NCI-H187 (cell line): ENCODE measurements around the gene SDC3.

ENCODE experiments used
- DNase-seq, 2 experiments: peaks; one replicate each; lab custom pipeline; 2025; lab: John Stamatoyannopoulos, UW

SDC3 gene

DNA sequence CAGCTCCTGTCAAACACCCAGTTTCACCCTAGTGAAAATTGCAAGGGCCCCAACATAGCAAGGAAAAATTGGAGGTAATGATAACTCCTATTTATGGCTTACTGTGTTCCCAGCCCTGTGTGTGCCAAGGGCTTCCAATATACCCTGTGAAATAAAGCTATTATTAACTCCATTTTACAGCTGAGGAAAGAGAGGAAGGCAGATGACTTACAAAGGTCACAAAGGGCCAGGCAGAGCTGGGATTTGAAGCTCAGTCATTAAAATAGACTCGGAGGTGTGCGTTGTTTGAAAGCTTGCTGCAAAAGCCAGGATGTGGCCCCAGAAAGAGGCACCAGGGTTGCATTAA is 20.2 kb upstream of the SDC3 start:
- DNase-seq, result no peak

- no peak for DNase-seq
These were observed 19.6 kb upstream of the SDC3 start for GRCh38 chr1:30928171-30928570.

DNA sequence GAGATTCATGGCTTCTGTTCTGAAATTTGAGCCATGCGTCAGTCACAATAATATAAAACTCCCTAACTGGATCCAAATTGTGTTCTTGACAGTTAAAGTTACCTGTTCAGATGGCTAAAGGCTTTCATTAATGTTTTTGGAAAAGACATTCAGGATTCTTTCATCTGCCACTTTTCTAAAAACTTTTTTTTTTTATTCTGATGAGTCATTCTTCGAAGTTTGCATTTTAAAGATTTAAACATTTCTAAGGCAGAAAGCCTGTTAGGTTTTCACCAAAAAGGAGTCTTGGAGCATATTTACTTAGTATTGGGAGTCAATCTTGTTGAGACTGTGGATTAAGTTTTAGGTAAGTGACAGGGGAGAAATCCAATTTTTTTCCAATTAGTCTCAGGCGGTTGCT is 18.9 kb upstream of the SDC3 start:
- no peak for DNase-seq

GRCh38 chr1:30923597-30923996 is 15.0 kb upstream of the SDC3 start:
- DNase-seq, result no peak

DNA sequence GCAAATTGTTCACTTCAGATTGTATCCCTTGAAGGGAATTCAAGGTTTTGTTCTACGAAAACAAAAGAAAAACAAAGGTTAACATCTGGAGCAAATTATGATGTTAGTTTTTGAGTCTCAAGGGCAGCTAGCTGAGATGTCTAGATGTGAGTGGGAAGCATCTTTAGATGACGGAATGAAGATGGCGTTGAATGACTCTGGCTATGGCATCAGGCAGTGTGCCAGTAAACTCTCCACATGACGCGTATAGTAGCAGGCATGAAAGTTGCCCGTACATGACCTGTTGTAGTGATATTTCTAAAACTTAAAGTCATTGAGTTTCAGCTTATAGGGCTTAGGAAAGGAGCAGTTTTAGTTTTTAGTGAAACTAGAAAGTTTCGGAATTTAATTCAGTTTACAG is 12.3 kb upstream of the SDC3 start:
- no peak for DNase-seq

GRCh38 chr1:30919025-30919881 is 10.7 kb upstream of the SDC3 start:
- DNase-seq, result no peak

DNA sequence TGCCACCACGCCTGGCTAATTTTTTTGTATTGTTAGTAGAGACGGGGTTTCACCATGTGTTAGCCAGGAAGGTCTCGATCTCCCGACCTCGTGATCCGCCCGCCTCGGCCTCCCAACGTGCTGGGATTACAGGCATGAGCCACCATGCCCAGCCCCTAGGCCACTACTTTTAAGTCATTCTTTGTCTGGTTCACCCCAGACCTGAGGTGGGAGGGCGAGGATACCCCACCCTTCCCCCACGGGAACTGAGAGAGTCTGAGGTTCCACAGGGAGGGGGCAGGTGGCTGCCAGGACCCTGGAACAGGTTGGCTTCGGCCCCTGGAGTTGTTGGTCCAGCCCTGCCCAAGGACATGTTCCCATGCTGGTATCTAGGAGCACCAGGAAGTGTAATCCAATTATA is 7.7 kb upstream of the SDC3 start:
- DNase-seq, result no peak

- no peak for DNase-seq
These were observed 7.1 kb upstream of the SDC3 start for GRCh38 chr1:30915491-30916230.

GRCh38 chr1:30914931-30915330 is 6.4 kb upstream of the SDC3 start:
- DNase-seq, result no peak

DNA sequence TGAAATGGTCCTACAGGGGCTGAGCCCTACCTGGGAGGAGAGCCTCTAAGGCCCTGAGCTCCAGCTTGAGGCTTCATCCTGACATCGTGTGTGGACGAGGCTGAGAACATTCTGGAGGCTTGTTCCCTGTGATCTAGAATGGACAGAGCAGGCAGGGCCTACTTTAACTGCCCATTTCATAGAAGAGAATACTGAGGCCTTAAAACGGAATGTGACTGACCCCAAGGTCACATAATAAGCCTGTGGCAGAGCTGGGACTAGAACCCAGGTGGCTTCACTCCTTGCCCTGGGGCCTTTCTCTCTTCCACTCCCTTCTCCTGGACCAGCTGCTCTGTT is 6.0 kb upstream of the SDC3 start:
- no peak for DNase-seq

DNA sequence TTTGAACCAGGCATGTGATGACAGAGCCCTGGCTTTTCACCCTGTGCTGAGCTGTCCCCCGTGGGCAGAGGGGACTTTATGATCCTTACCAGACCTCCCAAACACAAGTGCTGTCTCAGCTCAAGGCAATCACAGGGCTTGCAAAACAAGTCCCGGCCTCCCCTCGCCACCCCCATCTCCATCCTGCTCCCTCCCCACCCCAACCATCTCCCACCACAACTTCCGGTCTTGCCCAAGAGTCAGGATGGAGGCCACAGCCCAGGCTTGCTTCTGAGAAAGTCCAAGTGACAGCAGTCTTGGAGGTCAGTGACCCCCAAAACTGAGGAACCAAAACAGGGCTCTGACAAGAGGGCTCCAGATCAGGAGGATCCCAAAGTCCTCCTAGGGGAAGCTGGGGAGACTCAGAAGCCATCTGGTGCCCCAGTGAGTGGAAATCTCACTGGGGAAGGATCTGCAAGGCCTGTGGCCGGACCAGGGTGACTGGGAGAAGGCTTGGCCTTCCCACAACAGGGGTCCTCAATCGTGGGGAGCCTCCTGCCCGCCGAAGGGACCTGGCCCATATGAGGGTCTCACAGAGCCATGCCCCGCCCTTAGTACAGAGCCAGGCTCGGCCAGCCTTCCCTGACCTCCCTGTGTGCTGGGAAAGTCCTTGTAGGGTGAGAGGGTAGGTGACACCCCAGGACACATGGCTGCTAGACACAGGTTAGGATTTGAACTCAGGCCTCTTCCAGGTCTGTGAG is 4.5 kb upstream of the SDC3 start:
- no peak for DNase-seq

DNA sequence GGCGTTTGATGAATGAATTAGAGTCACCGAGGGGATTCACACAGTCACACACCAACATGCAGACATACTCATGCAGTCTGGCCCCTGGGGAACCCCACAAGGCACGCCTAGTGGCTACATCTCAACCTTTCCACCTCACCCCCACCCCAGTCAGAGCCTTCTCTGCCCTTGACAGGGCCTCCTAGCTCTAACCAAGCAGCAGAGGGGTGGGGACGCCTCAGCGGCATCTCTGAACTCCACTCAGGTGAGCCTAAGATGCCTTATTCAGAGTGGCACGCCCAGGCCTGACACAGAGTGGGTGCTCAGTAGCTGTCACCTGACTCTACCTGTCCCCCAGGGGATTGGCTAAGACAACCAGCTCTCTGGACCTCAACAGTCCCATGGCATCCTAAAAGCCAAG is 3.7 kb upstream of the SDC3 start:
- DNase-seq, result no peak

DNA sequence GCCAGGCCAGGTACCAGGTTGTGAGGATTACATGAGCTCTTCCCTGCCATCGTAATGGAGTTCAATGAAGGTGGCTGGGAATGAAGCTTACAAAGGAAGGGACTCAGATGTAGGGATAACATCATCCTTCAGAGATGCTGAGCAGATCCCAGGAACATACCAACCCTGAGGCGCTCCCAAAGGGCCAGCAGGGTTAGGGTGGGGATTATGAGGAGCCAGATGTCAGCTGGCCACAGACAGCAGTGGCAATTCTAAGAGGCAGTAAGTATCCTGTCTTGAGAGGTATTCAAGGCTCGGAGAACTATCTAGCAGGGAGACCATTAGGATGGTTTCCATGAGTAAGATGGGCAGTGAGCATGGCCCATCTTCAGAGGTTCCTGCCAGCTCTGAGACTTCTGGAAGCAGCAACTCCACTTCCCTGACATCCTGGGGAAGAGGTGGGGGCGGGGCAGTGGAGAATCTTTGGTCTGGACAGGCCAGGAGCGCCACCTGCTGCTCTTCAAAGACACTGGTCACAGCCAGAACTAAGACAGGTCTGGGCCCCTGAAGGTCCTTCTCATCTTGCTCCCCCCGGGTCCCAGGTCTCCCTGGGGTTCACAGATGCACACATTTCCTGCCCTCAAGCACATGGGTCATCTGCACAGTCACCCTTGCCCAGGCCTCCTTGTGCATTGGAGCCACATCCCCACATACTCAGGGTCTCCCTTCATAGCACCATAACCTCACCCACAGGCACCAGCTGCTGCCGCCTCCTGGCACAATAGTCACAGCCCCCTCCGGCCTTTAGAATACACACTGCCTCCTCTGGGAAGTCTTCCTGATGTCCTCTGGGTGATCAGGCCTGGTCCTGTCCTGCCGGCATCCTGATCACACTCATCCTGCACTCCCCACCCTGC is 2.7 kb upstream of the SDC3 start:
- DNase-seq, result peak; percentile 55 to 77

DNA sequence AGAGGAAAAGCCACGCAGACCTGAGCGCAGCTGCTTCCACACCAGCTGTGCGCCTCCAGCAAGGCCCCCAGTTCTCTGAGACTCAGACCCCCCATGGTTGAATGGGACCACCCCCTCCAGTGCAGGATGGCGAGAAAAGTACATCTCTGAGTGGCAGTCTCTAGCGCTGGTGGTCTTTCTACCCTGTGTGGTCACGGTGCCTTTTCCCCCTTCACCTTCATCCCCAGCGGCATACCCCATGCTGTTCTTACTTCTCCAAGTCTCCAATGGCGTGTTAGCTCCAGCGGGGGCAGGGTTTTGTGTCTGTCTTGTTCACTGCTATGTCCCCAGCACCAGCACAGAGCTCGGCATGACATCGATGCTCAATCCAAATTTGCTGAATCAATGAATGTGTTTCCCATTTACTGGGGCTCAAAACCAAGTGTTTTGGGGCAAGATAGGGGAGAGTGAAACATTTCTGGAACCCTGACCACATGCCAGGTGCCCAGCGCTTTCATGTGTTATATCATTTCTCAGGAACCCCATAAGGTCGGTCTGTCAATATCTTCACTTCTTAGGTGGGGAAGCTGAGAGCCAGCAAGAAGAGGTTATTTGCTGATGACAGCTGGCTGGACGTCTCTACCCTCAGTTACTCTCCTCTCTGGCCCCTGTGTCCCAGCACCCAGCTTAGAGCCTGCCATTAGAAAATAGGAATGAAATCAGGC is 959 bp upstream of the SDC3 start:
- DNase-seq, result no peak

GRCh38 chr1:30908316-30908695 is 252 bp downstream of the SDC3 start:
- no peak for DNase-seq

DNA sequence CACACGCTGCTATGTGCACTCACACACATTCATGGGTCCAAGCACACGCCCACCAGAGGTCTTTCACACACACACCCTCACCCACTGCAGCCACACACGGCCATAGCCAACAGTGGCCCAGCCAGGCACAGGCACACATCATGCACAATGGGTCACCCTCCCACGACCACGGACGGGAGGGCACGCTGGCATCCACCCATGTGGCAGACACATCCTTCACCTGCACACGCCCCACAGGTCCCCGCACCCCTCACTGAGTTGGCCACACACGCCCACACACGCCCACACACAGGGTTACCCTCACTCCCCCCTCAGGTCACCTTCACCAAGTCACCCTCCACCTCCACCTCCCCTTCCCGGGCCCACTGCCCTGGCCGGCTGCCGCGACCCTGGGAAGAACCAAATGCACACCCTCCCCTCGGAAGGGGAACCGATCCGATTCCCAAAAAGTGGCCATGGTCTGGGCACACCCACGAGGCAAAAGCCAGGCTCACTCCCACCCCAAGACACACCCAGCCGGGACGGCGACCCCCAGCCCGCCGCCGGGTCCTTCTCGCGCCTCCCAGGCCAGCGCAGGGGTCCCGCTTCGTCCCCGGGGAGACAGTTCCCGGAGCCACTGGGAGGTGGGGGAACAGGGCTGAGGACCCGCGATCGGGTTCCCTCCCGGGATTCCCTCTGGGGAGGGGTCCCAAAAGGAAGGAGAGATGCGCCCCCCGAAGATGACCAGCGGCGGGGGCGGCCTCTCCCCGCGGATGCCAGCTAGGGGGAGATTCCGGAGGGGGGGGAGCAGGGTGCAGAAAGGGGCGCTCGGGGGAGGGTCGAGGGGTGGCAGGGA is 860 bp downstream of the SDC3 start:
- DNase-seq, result no peak

- no peak for DNase-seq
These were observed 1.7 kb downstream of the SDC3 start for GRCh38 chr1:30906631-30907441.

- DNase-seq, result no peak
These were observed 2.5 kb downstream of the SDC3 start for GRCh38 chr1:30905916-30906620.

- no peak for DNase-seq
These were observed 3.2 kb downstream of the SDC3 start for GRCh38 chr1:30905403-30905802.
